H9 (cell line): ENCODE measurements around the gene PTDSS2. TPM values are rescaled to one million over a fixed set of nuclear protein-coding genes. Genes with fewer than 3 reads are reported as not detected.

ENCODE experiments used
- DNase-seq: peaks from one replicate; pipeline ENCODE4 v3.0.0-alpha.2; 2017
- H2AFZ ChIP-seq: one replicate; pipeline ENCODE4 v1.6.1; 2013; ENCODE audit warnings: mild to moderate bottlenecking, low read length, control low read depth, moderate library complexity
- H2AK5ac ChIP-seq: 2 replicates; pipeline ENCODE4 v1.6.1; 2013; ENCODE audit warnings: low read length, control low read depth, mixed read lengths; ENCODE audit not compliant: insufficient read length
- H2BK120ac ChIP-seq: one replicate; pipeline ENCODE4 v1.6.1; 2013; ENCODE audit warnings: low read depth, mild to moderate bottlenecking, low read length, control low read depth, inconsistent platforms; ENCODE audit not compliant: poor library complexity, severe bottlenecking
- H2BK12ac ChIP-seq: 2 replicates; pipeline ENCODE4 v1.6.1; 2013; ENCODE audit warnings: low read length, control low read depth, mixed read lengths, low read depth; ENCODE audit not compliant: insufficient read length
- H2BK15ac ChIP-seq: 2 replicates; pipeline ENCODE4 v1.6.1; 2013; ENCODE audit warnings: low read depth, low read length, control low read depth
- H2BK20ac ChIP-seq: one replicate; pipeline ENCODE4 v1.6.1; 2013; ENCODE audit warnings: low read depth, mild to moderate bottlenecking, low read length, control low read depth, inconsistent platforms; ENCODE audit not compliant: poor library complexity, severe bottlenecking
- H2BK5ac ChIP-seq: 2 replicates; pipeline ENCODE4 v1.6.1; 2013; ENCODE audit warnings: low read length, control low read depth, mixed read lengths; ENCODE audit not compliant: insufficient read length
- H3K14ac ChIP-seq: 2 replicates; pipeline ENCODE4 v1.6.1; 2013; ENCODE audit warnings: low read length, control low read depth; ENCODE audit not compliant: insufficient read depth
- H3K18ac ChIP-seq: 2 replicates; pipeline ENCODE4 v1.6.1; 2013; ENCODE audit warnings: low read depth, mild to moderate bottlenecking, mixed read lengths, low read length, control low read depth; ENCODE audit not compliant: insufficient read length
- H3K23ac ChIP-seq: 2 replicates; pipeline ENCODE4 v1.6.1; 2013; ENCODE audit warnings: low read length, control low read depth, mixed read lengths, low read depth; ENCODE audit not compliant: insufficient read length
- H3K23me2 ChIP-seq: 2 replicates; pipeline ENCODE4 v1.6.1; 2013; ENCODE audit warnings: low read depth, mild to moderate bottlenecking, mixed read lengths, low read length, control low read depth; ENCODE audit not compliant: insufficient read length, poor library complexity, severe bottlenecking
- H3K27ac ChIP-seq: 2 replicates; pipeline ENCODE4 v1.5.1; 2013; ENCODE audit warnings: low read length, control low read depth, mixed read lengths, low read depth; ENCODE audit not compliant: insufficient read length
- H3K27me3 ChIP-seq: 2 replicates; pipeline ENCODE4 v1.6.1; 2013; ENCODE audit warnings: low read length, control low read depth, inconsistent platforms; ENCODE audit not compliant: insufficient read depth
- H3K4ac ChIP-seq: 2 replicates; pipeline ENCODE4 v1.6.1; 2013; ENCODE audit warnings: low read depth, mild to moderate bottlenecking, control low read depth, inconsistent platforms, low read length, moderate library complexity
- H3K4me1 ChIP-seq: 2 replicates; pipeline ENCODE4 v1.6.1; 2013; ENCODE audit warnings: low read length, control low read depth, inconsistent platforms; ENCODE audit not compliant: insufficient read depth
- H3K4me2 ChIP-seq: 2 replicates; pipeline ENCODE4 v1.6.1; 2013; ENCODE audit warnings: low read length, control low read depth, mixed read lengths; ENCODE audit not compliant: insufficient read length, insufficient read depth
- H3K56ac ChIP-seq: 2 replicates; pipeline ENCODE4 v1.6.1; 2013; ENCODE audit warnings: low read depth, mild to moderate bottlenecking, mixed read lengths, low read length, control low read depth; ENCODE audit not compliant: insufficient read length
- H3K79me1 ChIP-seq: 2 replicates; pipeline ENCODE4 v1.6.1; 2013; ENCODE audit warnings: low read depth, mild to moderate bottlenecking, moderate library complexity, low read length, control low read depth, inconsistent platforms; ENCODE audit not compliant: insufficient read depth, poor library complexity, severe bottlenecking
- H3K79me2 ChIP-seq: 2 replicates; pipeline ENCODE4 v1.6.1; 2013; ENCODE audit warnings: low read length, control low read depth, inconsistent platforms; ENCODE audit not compliant: insufficient read depth
- H3K9ac ChIP-seq: 2 replicates; pipeline ENCODE4 v1.6.1; 2013; ENCODE audit warnings: low read length, control low read depth, mixed read lengths; ENCODE audit not compliant: insufficient read length; ENCODE audit errors: extremely low read depth
- H3K9me3 ChIP-seq: one replicate; pipeline ENCODE4 v1.6.1; 2013; ENCODE audit warnings: low read depth, low read length, inconsistent platforms; ENCODE audit not compliant: control insufficient read depth
- H3T11ph ChIP-seq: one replicate; pipeline ENCODE4 v1.6.1; 2013; ENCODE audit warnings: mild to moderate bottlenecking, low read length, control low read depth, inconsistent platforms
- H4K20me1 ChIP-seq: one replicate; pipeline ENCODE4 v1.6.1; 2013; ENCODE audit not compliant: control insufficient read depth, insufficient read length, insufficient read depth
- H4K5ac ChIP-seq: 2 replicates; pipeline ENCODE4 v1.6.1; 2013; ENCODE audit warnings: low read depth, mild to moderate bottlenecking, mixed read lengths, low read length, control low read depth; ENCODE audit not compliant: insufficient read length
- H4K8ac ChIP-seq: replicated peaks from 2 replicates; pipeline ENCODE4 v1.6.1; 2013; ENCODE audit warnings: low read length, control low read depth, mixed read lengths, low read depth; ENCODE audit not compliant: insufficient read length
- H4K91ac ChIP-seq: 2 replicates; pipeline ENCODE4 v1.6.1; 2013; ENCODE audit warnings: low read depth, mild to moderate bottlenecking, moderate library complexity, mixed read lengths, low read length, control low read depth; ENCODE audit not compliant: insufficient read length
- H3K27ac Mint-ChIP-seq, 3 experiments: 2 replicates in 2 of 3; 3 replicates in 1 of 3; pipeline ENCODE4 v1.8.0; 2020 to 2021; ENCODE audit warnings: mixed read lengths in 3 of 3, mild to moderate bottlenecking in 1 of 3, moderate library complexity in 1 of 3
- H3K27me3 Mint-ChIP-seq: 2 replicates; pipeline ENCODE4 v1.8.0; 2021; ENCODE audit warnings: low read depth, mild to moderate bottlenecking, moderate library complexity, mixed read lengths
- H3K36me3 Mint-ChIP-seq, 3 experiments: 2 replicates in 2 of 3; 3 replicates in 1 of 3; pipeline ENCODE4 v1.8.0; 2020 to 2021; ENCODE audit warnings: low read depth in 3 of 3, mixed read lengths in 3 of 3; ENCODE audit not compliant: insufficient read depth in 1 of 3
- H3K4me1 Mint-ChIP-seq, 2 experiments: 2 replicates each; pipeline ENCODE4 v1.8.0; 2020; ENCODE audit warnings: mixed read lengths in 2 of 2
- H3K4me3 Mint-ChIP-seq, 2 experiments: 2 replicates in 1 of 2; 3 replicates in 1 of 2; pipeline ENCODE4 v1.8.0; 2020 to 2021; ENCODE audit warnings: mild to moderate bottlenecking in 2 of 2, mixed read lengths in 2 of 2, moderate library complexity in 1 of 2
- H3K9me3 Mint-ChIP-seq, 2 experiments: 2 replicates in 1 of 2; 3 replicates in 1 of 2; pipeline ENCODE4 v1.8.0; 2020; ENCODE audit warnings: mild to moderate bottlenecking in 2 of 2, mixed read lengths in 2 of 2, moderate library complexity in 1 of 2
- WGBS: extraction: QIAGEN DNeasy Blood & Tissue Kit; methylation state at CpG from one replicate; pipeline ENCODE4 v1.1.7; 2013; ENCODE audit warnings: missing lambda C conversion rate, low lambda C conversion rate, mixed read lengths; ENCODE audit not compliant: insufficient read length; ENCODE audit errors: extremely low coverage; 5-methylcytosine and 5-hydroxymethylcytosine counted together
- total RNA-seq: library from RNA; stranded (reverse); gene quantifications from 2 replicates; pipeline ENCODE4 v1.2.1, GENCODE V29; 2021
- TF ChIP-seq, protein P1 (sequence below): fragments of 200-600 bp; sonication (generic); conservative IDR thresholded peaks from 3 replicates; pipeline ENCODE4 v1.8.0; 2021; ENCODE audit warnings: antibody characterized with exemption, mild to moderate bottlenecking

PTDSS2 gene
- total RNA-seq, 1 experiment from 2014 or later = 55.3 TPM

DNA sequence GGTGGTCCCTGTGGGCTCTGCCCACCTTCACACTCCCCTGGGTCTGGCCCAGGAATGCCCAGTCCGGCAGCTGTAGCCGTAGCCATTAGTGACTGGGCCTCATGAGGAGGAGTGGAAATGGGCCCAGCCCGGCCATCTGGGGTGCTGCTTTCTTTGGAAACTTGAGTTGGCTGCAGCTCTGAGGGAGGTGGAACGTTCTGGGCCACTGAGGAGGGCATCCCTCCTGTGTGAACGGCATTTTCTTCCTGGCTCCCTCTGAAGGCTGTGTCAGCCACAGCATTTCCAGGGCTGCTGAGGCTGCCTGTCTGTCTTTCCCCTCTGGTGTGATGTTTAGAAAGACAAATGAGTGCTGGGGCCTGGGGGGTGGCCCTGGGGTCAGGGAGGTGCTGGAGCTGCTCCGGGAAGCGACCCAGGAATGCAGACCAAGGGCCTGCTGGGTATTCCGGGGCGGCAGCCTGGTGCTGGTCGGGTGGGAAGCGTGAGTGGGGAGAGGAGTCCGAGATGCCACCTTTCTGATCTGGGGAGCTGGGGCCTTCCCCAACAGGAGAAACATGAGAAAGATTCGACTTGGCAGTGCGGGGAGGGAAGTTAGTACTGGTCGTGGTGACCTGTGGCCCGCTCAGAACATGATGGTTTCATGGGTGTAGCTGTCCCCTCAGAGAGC lies 27.1 kb downstream of the PTDSS2 start:
- Histone ChIP-seq H3K4ac (no peak overlapping the region), H3K14ac (no peak overlapping the region; the same call in 1 of the 2 replicates), H2AFZ (no peak overlapping the region), H3K9ac (no peak overlapping the region), H3K4me2 (no peak overlapping the region), H3K23ac (no peak overlapping the region), H4K8ac (no peak overlapping the region), H4K20me1 (no peaks in the 10 kb centered on the region), H3K56ac (no peak overlapping the region), H2BK12ac (no peak overlapping the region), H3K79me2 (no peaks in the 10 kb centered on the region; the same call in 1 of the 2 replicates), H3K27ac (no peak overlapping the region), H3K27me3 (no peaks in the 10 kb centered on the region), H3K23me2 (no peaks in the 10 kb centered on the region), H3K9me3 (no peaks in the 10 kb centered on the region), H4K91ac (no peak overlapping the region), H2BK120ac (no peak overlapping the region), H3K4me1 (no peaks in the 10 kb centered on the region), H2BK20ac (no peak overlapping the region), H2BK15ac (no peak overlapping the region), H4K5ac (no peak overlapping the region), H2AK5ac (no peak overlapping the region), H3T11ph (no peak overlapping the region), H3K18ac (no peak overlapping the region), H2BK5ac (no peak overlapping the region), H3K79me1 (no peaks in the 10 kb centered on the region)
- no peak for DNase-seq
- TF ChIP-seq, protein P1, sequence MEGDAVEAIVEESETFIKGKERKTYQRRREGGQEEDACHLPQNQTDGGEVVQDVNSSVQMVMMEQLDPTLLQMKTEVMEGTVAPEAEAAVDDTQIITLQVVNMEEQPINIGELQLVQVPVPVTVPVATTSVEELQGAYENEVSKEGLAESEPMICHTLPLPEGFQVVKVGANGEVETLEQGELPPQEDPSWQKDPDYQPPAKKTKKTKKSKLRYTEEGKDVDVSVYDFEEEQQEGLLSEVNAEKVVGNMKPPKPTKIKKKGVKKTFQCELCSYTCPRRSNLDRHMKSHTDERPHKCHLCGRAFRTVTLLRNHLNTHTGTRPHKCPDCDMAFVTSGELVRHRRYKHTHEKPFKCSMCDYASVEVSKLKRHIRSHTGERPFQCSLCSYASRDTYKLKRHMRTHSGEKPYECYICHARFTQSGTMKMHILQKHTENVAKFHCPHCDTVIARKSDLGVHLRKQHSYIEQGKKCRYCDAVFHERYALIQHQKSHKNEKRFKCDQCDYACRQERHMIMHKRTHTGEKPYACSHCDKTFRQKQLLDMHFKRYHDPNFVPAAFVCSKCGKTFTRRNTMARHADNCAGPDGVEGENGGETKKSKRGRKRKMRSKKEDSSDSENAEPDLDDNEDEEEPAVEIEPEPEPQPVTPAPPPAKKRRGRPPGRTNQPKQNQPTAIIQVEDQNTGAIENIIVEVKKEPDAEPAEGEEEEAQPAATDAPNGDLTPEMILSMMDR = no peak
- Mint-ChIP-seq H3K36me3 (peaks cover 5 to 9% (median 7%) of the 10 kb centered on the region in 3 experiments; a peak in 4 of 7 replicates), H3K4me1 (peaks cover 5 to 14% of the 10 kb centered on the region in 2 experiments; a peak in 3 of 4 replicates), H3K9me3 (peaks cover 0 to 2% of the 10 kb centered on the region in 2 experiments; a peak in 3 of 5 replicates), H3K27me3 (no peaks in the 10 kb centered on the region), H3K4me3 (no peak overlapping the region), H3K27ac (peak overlapping the region in 2 of 3 experiments; percentile 55 to 74; a peak in 4 of 7 replicates)
- no CpG with 5 or more reads among the region's 16 CpGs for WGBS
